OCI-LY1 (cell line): ENCODE measurements around the gene GIPR.

Experiments
- EZH2 ChIP-seq: fragments of 200-600 bp; sonication (generic), shearing (Covaris generic); IDR thresholded peaks from 2 replicates; pipeline ENCODE4 v1.8.0; 2017; ENCODE audit warnings: borderline replicate concordance, mixed run types, mild to moderate bottlenecking, antibody characterized with exemption, low read length, moderate library complexity, mixed read lengths
- TF ChIP-seq, protein P1 (sequence below): fragments of 200-600 bp; sonication (generic), shearing (Covaris generic); IDR thresholded peaks from 2 replicates; pipeline ENCODE4 v1.5.1; 2017; ENCODE audit warnings: mild to moderate bottlenecking, antibody characterized with exemption, low read length, moderate library complexity, mixed read lengths

DNA sequence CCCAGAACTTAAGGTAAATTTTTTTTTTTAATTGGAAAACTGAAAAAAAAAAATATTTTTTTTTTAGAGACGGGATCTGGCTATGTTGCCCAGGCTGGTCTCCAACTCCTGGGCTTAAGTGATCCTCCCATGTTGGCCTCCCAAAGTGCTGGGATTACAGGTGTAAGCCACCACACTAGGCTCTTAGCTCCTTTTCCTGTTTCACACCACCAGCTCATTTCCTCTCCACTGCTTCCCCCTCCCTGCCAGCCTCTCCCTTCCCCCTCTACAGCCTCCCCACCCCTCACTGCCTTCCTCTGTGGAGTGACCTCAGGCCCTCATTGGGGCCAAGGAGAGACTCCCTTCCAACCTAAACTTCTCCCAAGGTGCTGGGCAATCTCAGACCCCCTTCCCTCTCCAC is 4.2 kb upstream of the GIPR start:
- TF ChIP-seq, protein P1, sequence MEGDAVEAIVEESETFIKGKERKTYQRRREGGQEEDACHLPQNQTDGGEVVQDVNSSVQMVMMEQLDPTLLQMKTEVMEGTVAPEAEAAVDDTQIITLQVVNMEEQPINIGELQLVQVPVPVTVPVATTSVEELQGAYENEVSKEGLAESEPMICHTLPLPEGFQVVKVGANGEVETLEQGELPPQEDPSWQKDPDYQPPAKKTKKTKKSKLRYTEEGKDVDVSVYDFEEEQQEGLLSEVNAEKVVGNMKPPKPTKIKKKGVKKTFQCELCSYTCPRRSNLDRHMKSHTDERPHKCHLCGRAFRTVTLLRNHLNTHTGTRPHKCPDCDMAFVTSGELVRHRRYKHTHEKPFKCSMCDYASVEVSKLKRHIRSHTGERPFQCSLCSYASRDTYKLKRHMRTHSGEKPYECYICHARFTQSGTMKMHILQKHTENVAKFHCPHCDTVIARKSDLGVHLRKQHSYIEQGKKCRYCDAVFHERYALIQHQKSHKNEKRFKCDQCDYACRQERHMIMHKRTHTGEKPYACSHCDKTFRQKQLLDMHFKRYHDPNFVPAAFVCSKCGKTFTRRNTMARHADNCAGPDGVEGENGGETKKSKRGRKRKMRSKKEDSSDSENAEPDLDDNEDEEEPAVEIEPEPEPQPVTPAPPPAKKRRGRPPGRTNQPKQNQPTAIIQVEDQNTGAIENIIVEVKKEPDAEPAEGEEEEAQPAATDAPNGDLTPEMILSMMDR = no peak
- no peak for TF ChIP-seq EZH2
